Activated naive CD4-positive, alpha-beta T cell treated with anti-CD3 and anti-CD28 coated beads for 36 hours (primary cell): Measurements from ENCODE around the gene OSMR. TPM values are rescaled to one million over a fixed set of nuclear protein-coding genes. Genes with fewer than 3 reads are reported as not detected.

ENCODE experiments used
- CTCF ChIA-PET: fragments of 350-600 bp; sonication (Branson Sonifier 250); formaldehyde crosslinking; loops from one replicate; lab custom pipeline; 2021; ENCODE audit warnings: antibody characterized with exemption; lab: Charles Lee
- DNase-seq: peaks from one replicate; pipeline ENCODE4 v3.0.0-alpha.2; 2020
- H3K27ac Mint-ChIP-seq: one replicate; pipeline ENCODE4 v1.8.0; 2021; ENCODE audit warnings: mild to moderate bottlenecking, mixed read lengths
- H3K27me3 Mint-ChIP-seq: one replicate; pipeline ENCODE4 v1.8.0; 2021; ENCODE audit warnings: low read depth, mixed read lengths
- H3K36me3 Mint-ChIP-seq: one replicate; pipeline ENCODE4 v1.8.0; 2021; ENCODE audit warnings: low read depth, mixed read lengths
- H3K4me1 Mint-ChIP-seq: one replicate; pipeline ENCODE4 v1.8.0; 2021; ENCODE audit warnings: low read depth, mixed read lengths
- H3K4me3 Mint-ChIP-seq: one replicate; pipeline ENCODE4 v1.8.0; 2021; ENCODE audit warnings: mild to moderate bottlenecking, moderate library complexity, mixed read lengths
- H3K9me3 Mint-ChIP-seq: one replicate; pipeline ENCODE4 v1.8.0; 2021; ENCODE audit warnings: mixed read lengths
- intact Hi-C: fragments of 100-400 bp; cut with micrococcal nuclease; formaldehyde crosslinking; loops from one replicate; pipeline ENCODE4 v1.15.1; 2023
- total RNA-seq, 2 experiments: library from RNA; stranded (reverse); gene quantifications; one replicate each; pipeline ENCODE4 v1.2.3, GENCODE V29; 2021

OSMR gene
- total RNA-seq, 2 experiments from 2014 or later, result 0.17 to 0.43 TPM

DNA sequence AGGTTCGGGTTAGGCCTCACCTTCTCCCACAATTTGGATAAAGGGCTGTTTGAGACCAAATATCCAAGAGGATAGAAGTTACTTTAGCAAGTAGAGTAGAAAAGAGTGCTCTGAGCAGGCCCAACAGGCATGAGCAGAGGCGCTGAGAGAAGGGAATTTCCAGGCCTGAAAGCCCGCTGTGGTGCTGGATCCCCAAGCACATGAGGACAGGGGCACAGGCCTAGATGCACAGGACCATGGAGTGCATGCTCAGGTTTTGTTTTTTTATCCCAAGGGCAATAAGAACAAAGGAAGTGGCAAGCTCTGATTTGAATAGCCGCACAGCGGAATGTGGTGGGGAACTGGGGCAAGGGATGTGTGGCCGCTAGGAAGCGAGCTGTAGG, 33.3 kb downstream of the OSMR start:
- DNase-seq, result no peak
- no peak overlapping the region for H3K27ac Mint-ChIP-seq
- H3K9me3 Mint-ChIP-seq, result no peaks in the 10 kb centered on the region
- no peak overlapping the region for H3K4me3 Mint-ChIP-seq
- H3K4me1 Mint-ChIP-seq, result no peaks in the 10 kb centered on the region
- intact Hi-C loops, result no loop called here
- no peaks in the 10 kb centered on the region for H3K36me3 Mint-ChIP-seq
- peaks cover 21% of the 10 kb centered on the region for H3K27me3 Mint-ChIP-seq
- CTCF ChIA-PET, result no interaction called here

- CTCF ChIA-PET, result no interaction called here
- H3K9me3 Mint-ChIP-seq, result no peaks in the 10 kb centered on the region
- H3K27me3 Mint-ChIP-seq, result peaks cover 12% of the 10 kb centered on the region
- intact Hi-C loops, result no loop called here
- H3K4me3 Mint-ChIP-seq, result no peak overlapping the region
- no peak overlapping the region for H3K27ac Mint-ChIP-seq
- DNase-seq, result no peak
- H3K4me1 Mint-ChIP-seq, result no peaks in the 10 kb centered on the region
- H3K36me3 Mint-ChIP-seq, result no peaks in the 10 kb centered on the region
Measured at GRCh38 chr5:38883842-38884241, 38.0 kb downstream of the OSMR start.

- H3K27ac Mint-ChIP-seq, result no peak overlapping the region
- no peak for DNase-seq
- CTCF ChIA-PET, result no interaction called here
- H3K9me3 Mint-ChIP-seq, result no peaks in the 10 kb centered on the region
- H3K27me3 Mint-ChIP-seq, result peaks cover 12% of the 10 kb centered on the region
- no peak overlapping the region for H3K4me3 Mint-ChIP-seq
- H3K36me3 Mint-ChIP-seq, result no peaks in the 10 kb centered on the region
- intact Hi-C loops, result no loop called here
- no peaks in the 10 kb centered on the region for H3K4me1 Mint-ChIP-seq
Measured at GRCh38 chr5:38885208-38885607, 39.4 kb downstream of the OSMR start.

DNA sequence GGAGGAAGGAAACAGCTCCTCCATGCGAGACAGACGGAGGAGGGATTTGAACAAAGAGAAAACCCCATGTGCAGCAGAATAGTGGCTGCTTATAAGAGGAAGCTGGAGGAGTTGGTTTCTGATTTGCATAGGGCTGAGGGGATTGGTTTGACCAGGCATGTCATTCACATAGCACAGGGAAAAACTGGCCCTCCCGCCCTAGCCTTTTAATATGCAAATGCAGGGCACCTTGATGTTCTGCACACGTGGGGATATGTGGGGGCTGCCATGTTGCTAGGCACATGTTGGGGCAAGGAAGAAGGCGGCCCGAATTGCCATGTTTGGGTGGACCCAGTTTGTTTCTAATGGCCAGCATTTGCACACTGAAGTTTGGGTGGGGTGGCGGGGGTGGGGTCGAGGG, 42.2 kb downstream of the OSMR start:
- Mint-ChIP-seq H3K4me1 (no peaks in the 10 kb centered on the region), H3K4me3 (no peak overlapping the region)

DNA sequence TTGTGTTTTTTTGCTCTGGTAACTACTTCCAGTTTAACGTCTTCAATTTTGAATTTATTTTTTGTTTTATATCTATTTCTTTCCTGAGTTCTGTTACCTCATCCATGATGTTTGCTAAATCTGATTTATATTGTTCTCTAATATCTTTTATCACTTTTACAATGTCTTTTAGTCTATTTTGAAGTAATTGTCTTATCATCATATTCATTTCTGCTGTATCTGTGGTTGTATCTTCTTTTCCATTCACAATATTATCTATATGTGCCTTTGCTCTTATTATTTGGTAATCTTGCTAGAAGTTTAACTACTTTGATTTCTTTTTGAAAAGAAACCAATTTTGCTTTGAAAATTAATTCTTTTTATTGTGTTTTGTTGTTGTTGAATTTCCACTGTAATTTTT, 43.6 kb downstream of the OSMR start:
- DNase-seq, result no peak
- Mint-ChIP-seq H3K9me3 (peaks cover 5% of the 10 kb centered on the region), H3K27me3 (peaks cover 22% of the 10 kb centered on the region), H3K36me3 (no peaks in the 10 kb centered on the region), H3K27ac (no peak overlapping the region), H3K4me3 (no peak overlapping the region), H3K4me1 (no peaks in the 10 kb centered on the region)
- CTCF ChIA-PET, result no interaction called here
- intact Hi-C loops, result no loop called here

More for the DNA sequence above, 42.2 kb downstream of the OSMR start:
- DNase-seq, result no peak
- CTCF ChIA-PET, result no interaction called here
- Mint-ChIP-seq H3K36me3 (no peaks in the 10 kb centered on the region), H3K27me3 (peaks cover 22% of the 10 kb centered on the region), H3K27ac (no peak overlapping the region), H3K9me3 (no peaks in the 10 kb centered on the region)
- intact Hi-C loops, result no loop called here

DNA sequence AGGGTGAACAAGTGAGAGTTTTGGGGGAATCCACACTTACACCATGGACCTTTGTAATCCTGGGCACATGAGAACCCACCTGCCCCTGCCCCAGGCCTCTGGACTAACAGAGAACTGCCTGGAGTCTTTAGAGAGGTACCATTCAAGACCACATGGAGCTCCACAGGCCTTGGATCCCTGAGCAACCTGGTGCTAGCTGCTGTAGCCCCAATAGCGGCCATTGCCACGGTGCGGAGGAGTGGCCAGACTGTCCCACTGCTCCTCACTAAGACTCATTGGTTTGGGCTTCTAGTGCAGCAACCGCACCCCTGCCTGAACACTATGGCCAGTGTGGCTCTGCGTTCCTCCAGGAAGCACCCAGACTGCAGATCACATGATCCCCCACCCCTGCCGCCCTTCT, 45.8 kb downstream of the OSMR start:
- Mint-ChIP-seq H3K27ac (no peak overlapping the region), H3K4me1 (no peaks in the 10 kb centered on the region), H3K27me3 (peaks cover 20% of the 10 kb centered on the region), H3K9me3 (peaks cover 9% of the 10 kb centered on the region), H3K4me3 (no peak overlapping the region), H3K36me3 (no peaks in the 10 kb centered on the region)
- intact Hi-C loops, result no loop called here
- CTCF ChIA-PET, result no interaction called here
- DNase-seq, result no peak

- Mint-ChIP-seq H3K36me3 (no peaks in the 10 kb centered on the region), H3K27ac (no peak overlapping the region), H3K27me3 (peaks cover 20% of the 10 kb centered on the region), H3K4me1 (no peaks in the 10 kb centered on the region), H3K9me3 (peaks cover 14% of the 10 kb centered on the region), H3K4me3 (no peak overlapping the region)
- no peak for DNase-seq
- intact Hi-C loops, result no loop called here
- CTCF ChIA-PET, result no interaction called here
Measured at GRCh38 chr5:38892363-38892762, 46.6 kb downstream of the OSMR start.

DNA sequence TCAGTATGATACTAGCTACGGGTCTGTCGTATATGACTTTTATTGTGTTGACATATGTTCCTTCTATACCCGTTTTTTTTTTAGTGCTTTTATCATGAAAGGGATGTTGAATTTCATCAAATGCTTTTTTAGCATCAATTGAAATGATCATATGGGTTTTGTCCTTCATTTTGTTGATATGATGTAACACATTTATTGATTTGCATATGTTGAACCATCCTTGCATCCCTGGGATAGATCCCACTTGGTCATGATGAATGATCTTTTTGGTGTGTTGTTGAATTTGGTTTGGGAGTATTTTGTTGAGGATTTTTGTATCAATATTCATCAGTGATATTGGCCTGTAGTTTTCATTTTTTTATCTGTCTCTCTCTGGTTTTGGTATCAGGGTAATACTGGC, 50.9 kb downstream of the OSMR start:
- Mint-ChIP-seq H3K27me3 (peaks cover 18% of the 10 kb centered on the region), H3K27ac (no peak overlapping the region), H3K4me3 (no peak overlapping the region), H3K9me3 (peaks cover 14% of the 10 kb centered on the region), H3K4me1 (no peaks in the 10 kb centered on the region), H3K36me3 (no peaks in the 10 kb centered on the region)
- intact Hi-C loops, result no loop called here
- CTCF ChIA-PET, result no interaction called here
- DNase-seq, result no peak

DNA sequence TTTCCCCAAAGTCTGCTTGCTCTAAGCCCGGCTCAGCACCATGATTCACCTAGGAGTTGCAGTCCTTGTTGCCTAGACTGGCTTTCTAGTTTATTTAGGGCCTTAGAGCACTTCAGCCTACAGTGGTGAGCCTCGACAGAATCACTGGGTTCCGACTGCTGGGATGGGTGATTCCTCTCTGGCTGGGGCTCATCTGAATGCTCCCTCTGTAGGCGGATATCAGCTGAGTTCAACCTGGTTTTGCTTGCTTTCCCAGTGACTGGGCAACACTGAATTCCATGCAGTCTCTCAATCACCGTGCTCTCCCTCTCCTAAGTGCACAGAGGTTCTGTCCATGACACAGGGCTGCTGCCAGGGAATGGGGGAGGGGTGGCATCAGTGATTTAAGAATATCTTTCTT, 54.1 kb downstream of the OSMR start:
- Mint-ChIP-seq H3K27me3 (peaks cover 10% of the 10 kb centered on the region), H3K4me3 (no peak overlapping the region), H3K36me3 (no peaks in the 10 kb centered on the region), H3K27ac (no peak overlapping the region), H3K4me1 (no peaks in the 10 kb centered on the region), H3K9me3 (peaks cover 10% of the 10 kb centered on the region)
- CTCF ChIA-PET, result no interaction called here
- no peak for DNase-seq
- intact Hi-C loops, result no loop called here

GRCh38 chr5:38905516-38905915, 59.7 kb downstream of the OSMR start:
- H3K4me3 Mint-ChIP-seq, result no peak overlapping the region
- H3K27ac Mint-ChIP-seq, result no peak overlapping the region
- no peaks in the 10 kb centered on the region for H3K36me3 Mint-ChIP-seq
- H3K27me3 Mint-ChIP-seq, result peaks cover 16% of the 10 kb centered on the region
- DNase-seq, result no peak
- H3K9me3 Mint-ChIP-seq, result peaks cover 10% of the 10 kb centered on the region
- intact Hi-C loops, result no loop called here
- CTCF ChIA-PET, result no interaction called here
- H3K4me1 Mint-ChIP-seq, result no peaks in the 10 kb centered on the region

DNA sequence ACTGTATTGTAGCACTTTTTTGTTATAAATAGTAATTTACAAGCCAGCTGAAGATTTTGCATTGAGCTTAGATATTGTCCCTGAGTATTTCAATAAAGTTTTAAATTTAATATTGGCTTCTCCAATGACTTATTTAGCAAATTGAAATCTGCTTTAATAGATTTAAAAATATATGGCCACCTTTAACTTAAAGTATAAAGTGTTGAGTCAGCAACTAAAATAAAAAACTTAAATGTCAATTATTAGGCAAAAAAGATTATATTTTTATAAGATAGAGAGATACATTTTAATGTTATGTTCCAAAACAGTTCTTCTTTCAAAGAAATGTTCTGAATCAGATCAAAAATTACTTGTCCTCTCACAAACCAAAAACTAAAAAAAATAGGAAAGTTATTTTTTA, 60.7 kb downstream of the OSMR start:
- Mint-ChIP-seq H3K27me3 (peaks cover 12% of the 10 kb centered on the region), H3K9me3 (peaks cover 10% of the 10 kb centered on the region), H3K4me1 (no peaks in the 10 kb centered on the region), H3K4me3 (no peak overlapping the region), H3K27ac (no peak overlapping the region), H3K36me3 (no peaks in the 10 kb centered on the region)
- no peak for DNase-seq
- intact Hi-C loops, result no loop called here
- CTCF ChIA-PET, result no interaction called here

GRCh38 chr5:38911933-38912332, 66.1 kb downstream of the OSMR start:
- DNase-seq, result no peak
- Mint-ChIP-seq H3K27ac (no peak overlapping the region), H3K4me3 (no peak overlapping the region), H3K9me3 (peaks cover 7% of the 10 kb centered on the region), H3K36me3 (no peaks in the 10 kb centered on the region), H3K27me3 (peaks cover 17% of the 10 kb centered on the region), H3K4me1 (no peaks in the 10 kb centered on the region)
- CTCF ChIA-PET, result no interaction called here
- intact Hi-C loops, result no loop called here

- intact Hi-C loops, result no loop called here
- H3K27ac Mint-ChIP-seq, result no peak overlapping the region
- H3K9me3 Mint-ChIP-seq, result peaks cover 5% of the 10 kb centered on the region
Measured at GRCh38 chr5:38913714-38914113, 67.9 kb downstream of the OSMR start.

DNA sequence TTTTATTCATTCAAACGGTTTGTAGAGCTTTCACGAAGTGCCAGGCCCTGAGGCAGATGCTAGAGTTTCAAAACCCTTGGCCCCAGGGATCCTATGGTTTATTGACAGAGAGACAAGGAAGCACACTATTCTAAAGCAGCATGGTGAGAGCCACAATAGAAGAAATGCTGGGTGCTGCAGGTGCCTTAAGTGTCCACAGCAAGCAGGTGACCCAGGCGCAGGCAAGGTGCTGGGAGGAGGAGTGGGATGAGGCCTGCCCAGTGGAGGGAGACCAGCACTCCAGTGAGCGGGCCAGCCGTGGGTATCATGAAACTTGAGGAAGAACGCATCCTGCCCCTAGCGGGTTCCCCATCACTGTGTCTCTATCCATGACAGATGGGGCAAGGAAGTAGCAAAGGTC, 71.0 kb downstream of the OSMR start:
- Mint-ChIP-seq H3K9me3 (no peaks in the 10 kb centered on the region), H3K27ac (no peak overlapping the region), H3K4me3 (no peak overlapping the region), H3K36me3 (no peaks in the 10 kb centered on the region), H3K27me3 (peaks cover 2% of the 10 kb centered on the region), H3K4me1 (no peaks in the 10 kb centered on the region)
- CTCF ChIA-PET, result no interaction called here
- intact Hi-C loops, result no loop called here
- DNase-seq, result no peak

More at GRCh38 chr5:38913714-38914113, 67.9 kb downstream of the OSMR start:
- H3K4me1 Mint-ChIP-seq, result no peaks in the 10 kb centered on the region
- DNase-seq, result no peak
- peaks cover 11% of the 10 kb centered on the region for H3K27me3 Mint-ChIP-seq
- no peak overlapping the region for H3K4me3 Mint-ChIP-seq
- H3K36me3 Mint-ChIP-seq, result no peaks in the 10 kb centered on the region
- CTCF ChIA-PET, result interaction anchor here (1.1 kb wide), 1 partner anchor 8 kb away, joined by 3 read pairs; no protein-coding TSS in a partner anchor
